IPS-18a (cell line): Measurements from ENCODE around the gene CACNA1C.

ENCODE experiments used
- H3K27ac ChIP-seq: one replicate; pipeline ENCODE4 v1.5.1; 2013; ENCODE audit warnings: low read length
- H3K27me3 ChIP-seq: one replicate; pipeline ENCODE4 v1.6.1; 2013; ENCODE audit warnings: mild to moderate bottlenecking, low read length; ENCODE audit not compliant: control insufficient read depth, insufficient read depth
- H3K36me3 ChIP-seq: one replicate; pipeline ENCODE4 v1.6.1; 2013; ENCODE audit warnings: low read depth, low read length; ENCODE audit not compliant: control insufficient read depth
- H3K4me1 ChIP-seq: one replicate; pipeline ENCODE4 v1.6.1; 2013; ENCODE audit warnings: low read depth, low read length; ENCODE audit not compliant: control insufficient read depth
- H3K4me3 ChIP-seq: one replicate; pipeline ENCODE4 v1.5.1; 2013; ENCODE audit warnings: low read length
- H3K9ac ChIP-seq: one replicate; pipeline ENCODE4 v1.6.1; 2013; ENCODE audit warnings: mild to moderate bottlenecking, low read length, moderate library complexity
- H3K9me3 ChIP-seq: one replicate; pipeline ENCODE4 v1.6.1; 2013; ENCODE audit warnings: low read depth, low read length; ENCODE audit not compliant: control insufficient read depth

The CACNA1C gene

DNA sequence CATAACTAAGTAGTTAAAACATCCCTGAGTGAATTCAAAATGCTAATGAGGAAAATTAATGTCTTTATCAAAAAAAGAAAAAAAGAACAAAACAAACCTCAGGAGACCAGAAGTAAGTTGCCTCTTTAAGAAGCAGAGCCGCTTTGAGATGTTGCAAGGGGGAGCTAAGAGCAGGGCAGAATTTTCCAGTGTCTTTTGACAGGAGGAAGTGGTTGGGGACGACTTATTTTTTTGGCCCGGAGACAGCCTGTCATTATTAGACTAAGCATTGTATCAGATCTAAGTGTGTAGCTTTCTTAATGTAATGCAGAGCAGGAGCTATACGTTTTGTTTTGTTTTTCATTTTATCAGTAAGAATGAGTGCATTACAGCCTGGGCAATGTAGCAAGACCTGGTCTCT lies 206.6 kb downstream of the CACNA1C start:
- Histone ChIP-seq H3K9me3 (no peaks in the 10 kb centered on the region), H3K4me3 (no peak overlapping the region), H3K27ac (no peak overlapping the region), H3K27me3 (no peaks in the 10 kb centered on the region), H3K36me3 (no peaks in the 10 kb centered on the region), H3K4me1 (no peaks in the 10 kb centered on the region), H3K9ac (no peak overlapping the region)

DNA sequence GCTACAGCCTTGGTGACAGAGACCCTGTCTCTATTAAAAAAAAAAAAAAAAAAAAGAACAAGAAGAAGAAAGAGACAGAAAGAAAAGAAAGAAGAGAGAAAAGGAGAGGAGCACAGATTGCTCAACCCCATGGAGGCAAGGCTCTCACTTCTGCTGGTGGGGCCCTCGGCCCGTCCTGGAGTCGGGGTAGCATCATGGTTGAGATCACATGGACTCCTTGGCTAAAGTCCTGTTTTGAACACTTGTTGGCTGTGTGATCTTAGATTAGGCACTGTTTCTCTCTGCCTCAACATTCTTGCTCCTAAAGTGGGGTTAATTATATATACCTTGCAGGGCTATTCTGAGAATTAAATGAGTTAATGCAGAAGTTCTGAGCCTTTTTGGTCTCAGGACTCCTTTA lies 207.7 kb downstream of the CACNA1C start:
- no peak overlapping the region for H3K9ac ChIP-seq
- H3K27ac ChIP-seq, result no peak overlapping the region
- H3K4me1 ChIP-seq, result no peaks in the 10 kb centered on the region

GRCh38 chr12:2261708-2262107 lies 208.9 kb downstream of the CACNA1C start:
- Histone ChIP-seq H3K9ac (no peak overlapping the region), H3K27me3 (no peaks in the 10 kb centered on the region), H3K9me3 (no peaks in the 10 kb centered on the region), H3K4me1 (no peaks in the 10 kb centered on the region), H3K36me3 (no peaks in the 10 kb centered on the region), H3K4me3 (no peak overlapping the region), H3K27ac (no peak overlapping the region)

More for the DNA sequence above, 207.7 kb downstream of the CACNA1C start:
- Histone ChIP-seq H3K36me3 (no peaks in the 10 kb centered on the region), H3K4me3 (no peak overlapping the region), H3K27me3 (no peaks in the 10 kb centered on the region), H3K9me3 (no peaks in the 10 kb centered on the region)

GRCh38 chr12:2262449-2262848 lies 209.7 kb downstream of the CACNA1C start:
- Histone ChIP-seq H3K36me3 (no peaks in the 10 kb centered on the region), H3K27me3 (no peaks in the 10 kb centered on the region), H3K27ac (no peak overlapping the region), H3K9me3 (no peaks in the 10 kb centered on the region), H3K4me1 (no peaks in the 10 kb centered on the region), H3K9ac (no peak overlapping the region), H3K4me3 (no peak overlapping the region)

DNA sequence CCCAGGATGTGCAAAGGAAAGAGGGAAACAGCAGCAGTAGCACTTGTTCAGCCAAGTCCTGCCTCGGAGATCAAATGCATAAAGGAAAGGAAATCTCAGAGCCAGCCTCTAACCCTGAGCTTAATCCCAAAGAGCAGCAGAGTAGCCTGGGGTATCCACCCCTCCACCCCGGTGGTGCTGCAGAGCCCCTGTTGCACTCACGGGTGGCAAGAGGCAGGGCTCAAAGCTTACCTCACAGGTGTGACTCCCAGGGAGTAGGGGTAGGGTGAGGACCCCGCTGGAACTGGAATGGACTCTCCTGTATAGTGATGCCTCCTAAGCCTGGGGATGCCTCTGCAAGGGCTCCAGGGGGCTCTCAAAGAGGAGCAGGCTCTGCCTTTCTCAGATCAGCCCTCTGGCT lies 211.1 kb downstream of the CACNA1C start:
- Histone ChIP-seq H3K4me3 (no peak overlapping the region), H3K9me3 (no peaks in the 10 kb centered on the region), H3K27ac (no peak overlapping the region), H3K4me1 (peaks cover 6% of the 10 kb centered on the region), H3K27me3 (no peaks in the 10 kb centered on the region), H3K9ac (no peak overlapping the region), H3K36me3 (no peaks in the 10 kb centered on the region)

- Histone ChIP-seq H3K27me3 (no peaks in the 10 kb centered on the region), H3K9me3 (no peaks in the 10 kb centered on the region), H3K27ac (no peak overlapping the region), H3K9ac (no peak overlapping the region), H3K4me3 (no peak overlapping the region), H3K4me1 (peaks cover 6% of the 10 kb centered on the region), H3K36me3 (no peaks in the 10 kb centered on the region)
Observed at GRCh38 chr12:2264651-2265232, 212.0 kb downstream of the CACNA1C start.

DNA sequence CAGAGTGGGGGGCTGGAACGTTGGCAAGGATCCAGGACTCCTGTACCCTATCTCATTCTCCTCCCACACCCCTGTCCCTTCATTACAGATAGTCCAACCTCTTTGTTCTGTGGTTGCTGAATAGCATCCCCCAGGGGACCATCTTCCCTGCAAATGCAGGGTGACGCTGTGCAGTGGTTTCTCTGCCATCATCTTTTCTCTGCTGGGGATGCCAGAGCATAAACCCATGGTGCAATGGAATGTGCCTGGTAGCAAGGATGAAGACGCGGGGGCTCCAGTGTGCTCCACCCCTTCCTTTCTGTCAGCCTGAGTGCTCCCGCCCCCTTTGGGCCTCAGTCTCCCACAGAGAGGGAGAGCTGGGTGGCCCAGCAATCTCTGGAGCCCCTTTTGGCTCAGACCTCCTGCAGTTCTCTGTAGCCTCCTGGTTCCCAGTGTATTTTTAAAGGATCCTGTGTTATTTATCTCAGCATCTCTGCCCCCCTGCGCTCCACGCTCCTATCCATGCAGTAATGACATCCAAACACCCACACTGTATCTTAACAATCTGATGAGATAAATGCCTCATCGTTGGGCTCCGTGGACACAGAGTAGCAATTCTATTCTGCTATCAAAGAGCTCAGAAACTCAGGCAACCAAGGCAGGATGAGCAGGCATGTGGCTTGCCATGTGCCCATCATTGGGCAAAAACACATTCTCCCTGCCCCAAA lies 212.8 kb downstream of the CACNA1C start:
- Histone ChIP-seq H3K9me3 (no peaks in the 10 kb centered on the region), H3K27ac (no peak overlapping the region), H3K27me3 (no peaks in the 10 kb centered on the region), H3K4me3 (no peak overlapping the region), H3K9ac (no peak overlapping the region), H3K4me1 (peaks cover 6% of the 10 kb centered on the region), H3K36me3 (no peaks in the 10 kb centered on the region)

GRCh38 chr12:2266666-2267620 lies 214.2 kb downstream of the CACNA1C start:
- Histone ChIP-seq H3K9ac (no peak overlapping the region), H3K36me3 (no peaks in the 10 kb centered on the region), H3K27me3 (no peaks in the 10 kb centered on the region), H3K27ac (no peak overlapping the region), H3K4me1 (peaks cover 6% of the 10 kb centered on the region), H3K9me3 (no peaks in the 10 kb centered on the region), H3K4me3 (no peak overlapping the region)

DNA sequence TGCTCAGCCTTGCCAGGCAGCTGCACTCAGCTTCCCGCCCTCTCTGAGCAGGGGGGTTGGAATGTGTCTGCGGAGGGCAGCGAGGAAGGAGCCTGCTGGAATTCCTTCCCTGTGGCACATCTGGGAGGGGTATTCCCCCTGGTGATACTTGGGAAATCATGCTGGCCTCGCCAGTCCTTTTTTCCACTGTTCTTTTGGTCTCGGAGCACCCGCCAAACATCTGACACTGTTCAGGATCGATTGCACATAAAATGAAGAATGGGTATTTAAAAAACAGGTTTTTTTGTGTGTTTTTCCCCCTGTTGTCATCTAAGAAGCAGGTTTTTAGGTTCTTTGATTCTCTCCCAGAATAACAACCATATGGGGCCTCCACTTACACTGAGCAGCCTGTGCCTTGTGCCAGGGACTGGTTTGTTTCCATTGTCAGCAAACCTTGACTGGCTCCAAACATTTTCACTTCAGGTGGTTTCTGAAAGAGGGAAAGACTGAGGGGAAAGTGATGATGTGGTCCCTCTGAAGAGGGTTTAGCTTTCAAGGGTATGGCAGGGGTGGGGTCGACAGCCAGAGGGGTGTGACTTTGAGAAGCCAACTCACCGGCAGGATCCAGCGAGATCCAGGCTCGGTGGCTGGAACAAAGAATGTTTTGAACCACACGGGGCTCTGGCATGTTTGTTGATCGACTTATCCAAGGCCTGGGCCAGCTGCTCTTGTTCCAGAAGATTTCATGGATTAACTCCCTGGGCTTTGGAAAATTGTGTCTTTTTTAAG lies 215.1 kb downstream of the CACNA1C start:
- Histone ChIP-seq H3K9me3 (no peaks in the 10 kb centered on the region), H3K27ac (no peak overlapping the region), H3K9ac (no peak overlapping the region), H3K27me3 (no peaks in the 10 kb centered on the region), H3K36me3 (no peaks in the 10 kb centered on the region), H3K4me3 (no peak overlapping the region), H3K4me1 (peaks cover 6% of the 10 kb centered on the region)

GRCh38 chr12:2268471-2269286 lies 215.9 kb downstream of the CACNA1C start:
- Histone ChIP-seq H3K9me3 (no peaks in the 10 kb centered on the region), H3K9ac (no peak overlapping the region), H3K4me3 (no peak overlapping the region)

More at GRCh38 chr12:2268471-2269286, 215.9 kb downstream of the CACNA1C start:
- H3K27me3 ChIP-seq, result no peaks in the 10 kb centered on the region
- no peaks in the 10 kb centered on the region for H3K36me3 ChIP-seq
- no peak overlapping the region for H3K27ac ChIP-seq
- peaks cover 6% of the 10 kb centered on the region for H3K4me1 ChIP-seq
